Amygdala (tissue), 56 donors: ENCODE results near the gene PIK3C2G.

Source experiments
- DNase-seq, 56 donors: peaks; one replicate each; lab custom pipeline; 2025; lab: John Stamatoyannopoulos, UW

The PIK3C2G gene

DNA sequence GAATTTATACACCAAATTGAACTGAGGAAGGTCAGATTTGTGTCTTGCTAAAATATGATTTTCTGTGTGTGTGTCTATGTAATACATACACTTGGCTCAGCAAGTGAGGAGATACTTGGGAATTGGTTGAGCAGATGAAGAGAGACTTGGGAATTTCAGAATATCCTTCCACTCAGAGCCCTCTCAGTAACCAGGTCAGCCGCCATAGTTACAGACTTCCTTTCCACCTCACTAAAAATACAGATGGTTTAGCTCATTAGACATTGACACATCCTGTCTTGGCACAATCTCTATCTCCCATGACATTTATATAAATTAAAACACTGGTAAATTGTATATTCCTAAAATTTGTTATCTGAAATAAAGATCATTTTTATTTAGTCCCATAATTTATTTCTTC lies 15.9 kb downstream of the PIK3C2G start:
- DNase-seq = no peak

DNA sequence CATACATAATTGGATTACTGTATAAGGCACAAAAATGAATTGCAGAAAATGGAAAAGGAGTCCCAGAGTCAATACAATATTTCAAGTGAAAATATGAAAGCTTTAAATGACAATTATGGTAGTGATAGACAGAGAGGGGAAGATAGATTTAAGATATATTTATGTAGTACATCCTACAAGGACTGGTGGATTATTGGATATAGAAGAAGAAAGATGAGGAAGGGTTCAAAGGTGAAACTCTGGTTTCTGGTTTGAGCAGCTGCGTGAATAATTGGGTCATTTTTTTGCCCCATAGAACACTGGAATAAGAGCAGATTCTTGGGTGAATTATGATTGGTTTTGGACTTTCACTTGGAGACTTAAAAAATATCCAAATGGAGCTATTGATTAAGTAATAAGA lies 19.4 kb downstream of the PIK3C2G start:
- DNase-seq = no peak

GRCh38 chr12:18281941-18282340 lies 20.6 kb downstream of the PIK3C2G start:
- no peak for DNase-seq

GRCh38 chr12:18283831-18284230 lies 22.5 kb downstream of the PIK3C2G start:
- no peak for DNase-seq

DNA sequence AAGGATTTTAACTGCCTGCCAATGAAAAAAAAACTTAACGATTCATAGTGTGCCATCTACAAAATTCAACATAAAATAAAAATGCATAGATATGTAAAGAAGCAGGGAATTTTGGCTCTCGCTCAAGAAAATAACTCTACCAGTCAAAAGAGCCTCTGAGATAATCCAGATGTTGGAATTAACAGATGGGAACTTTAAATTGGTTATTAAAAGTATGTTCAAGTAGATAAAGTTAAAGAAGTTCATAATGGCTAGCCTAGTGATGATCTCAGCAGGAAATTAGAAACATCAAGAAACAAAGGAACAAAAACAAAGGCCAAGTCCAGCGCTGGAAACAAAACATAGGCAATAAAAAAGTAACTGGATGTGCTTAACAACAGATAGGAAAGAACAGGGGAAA lies 23.1 kb downstream of the PIK3C2G start:
- DNase-seq = no peak

DNA sequence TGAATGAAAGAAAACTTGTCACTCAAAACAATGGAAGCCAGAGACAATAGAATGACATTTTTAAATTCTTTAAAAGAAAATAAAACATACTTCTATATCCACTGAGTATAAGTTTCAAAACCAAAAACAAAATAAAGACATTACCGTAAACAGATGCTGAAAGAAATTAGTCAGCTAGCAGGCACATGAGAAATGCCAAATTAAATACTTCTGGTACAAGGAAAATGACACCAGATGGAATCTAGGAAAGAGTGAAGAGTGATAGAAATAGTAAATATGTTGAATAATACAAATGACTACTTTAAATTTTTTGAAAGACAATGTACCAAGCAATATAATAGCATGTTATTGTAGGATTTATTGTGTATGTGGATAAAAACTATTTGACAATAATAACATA lies 23.8 kb downstream of the PIK3C2G start:
- DNase-seq = no peak

DNA sequence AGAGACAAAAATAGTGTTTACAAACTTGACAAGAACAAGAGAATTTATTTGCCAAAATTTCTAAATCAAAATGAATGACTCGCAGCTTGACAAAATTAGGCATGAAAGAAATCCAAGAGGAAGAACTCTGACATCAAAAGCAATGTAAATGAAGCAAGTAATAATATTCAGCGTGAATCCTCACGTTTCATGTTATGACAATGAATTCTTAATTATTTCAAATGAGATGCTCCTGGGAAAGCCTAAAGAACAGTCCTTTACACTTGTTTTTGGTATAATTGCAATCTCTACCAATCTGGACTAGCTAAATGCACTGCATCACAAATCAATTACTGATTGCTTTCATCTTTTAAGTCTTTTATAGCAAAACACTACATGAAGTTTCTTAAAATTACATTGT lies 29.1 kb downstream of the PIK3C2G start:
- no peak for DNase-seq

- no peak for DNase-seq
These were observed 33.6 kb downstream of the PIK3C2G start for GRCh38 chr12:18294889-18295288.

DNA sequence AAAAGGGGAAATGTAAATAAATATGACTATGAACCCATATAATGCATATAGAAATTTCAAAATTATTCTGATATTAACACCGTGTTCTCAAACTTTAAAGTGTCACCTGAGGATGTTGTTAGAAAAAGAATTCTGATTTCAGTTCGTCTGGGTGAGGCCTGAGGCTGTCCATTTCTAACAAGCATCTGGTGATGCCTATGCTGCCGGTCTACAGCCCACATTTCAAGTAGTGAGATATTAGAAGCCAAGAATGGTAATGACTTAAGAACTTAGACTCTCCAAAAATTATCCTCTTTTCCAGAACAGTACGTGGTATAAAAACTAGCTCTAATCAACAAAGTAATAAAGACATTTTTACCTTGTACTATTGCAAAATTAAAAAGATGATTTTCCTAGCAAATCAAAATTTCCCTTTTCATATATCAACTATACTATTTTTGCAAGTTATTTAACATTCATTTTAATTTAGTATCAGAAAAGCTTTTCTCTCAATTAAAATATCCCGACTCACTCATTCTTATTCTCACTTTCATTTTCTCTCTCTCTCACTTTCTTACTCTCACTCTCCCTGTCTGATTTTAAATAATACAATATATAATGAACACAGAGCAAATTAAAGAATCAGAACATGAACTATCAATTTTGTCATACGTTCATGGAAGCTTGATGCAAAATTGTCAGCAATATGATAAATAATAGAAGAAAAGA lies 35.0 kb downstream of the PIK3C2G start:
- DNase-seq = no peak

- no peak for DNase-seq
These were observed 35.6 kb downstream of the PIK3C2G start for GRCh38 chr12:18296909-18297280.

DNA sequence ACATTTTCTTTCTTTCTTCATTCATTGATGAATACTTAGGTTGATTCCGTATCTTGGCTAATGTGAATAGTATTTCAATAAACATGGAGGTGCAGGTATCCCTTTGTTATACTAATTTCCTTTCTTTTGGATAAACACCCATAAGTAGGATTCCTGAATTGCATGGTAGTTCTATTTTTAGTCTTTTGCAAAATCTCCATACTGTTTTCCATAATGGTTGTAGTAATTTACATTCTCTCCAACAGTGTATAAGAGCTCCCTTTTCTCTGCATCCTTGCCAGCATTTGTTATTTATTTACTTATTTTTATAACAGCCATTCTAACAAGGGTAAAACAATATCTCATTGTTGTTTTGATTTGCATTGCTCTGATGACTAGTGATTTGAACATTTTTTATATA lies 36.6 kb downstream of the PIK3C2G start:
- DNase-seq = no peak

GRCh38 chr12:18302809-18303430 lies 41.6 kb downstream of the PIK3C2G start:
- no peak for DNase-seq

DNA sequence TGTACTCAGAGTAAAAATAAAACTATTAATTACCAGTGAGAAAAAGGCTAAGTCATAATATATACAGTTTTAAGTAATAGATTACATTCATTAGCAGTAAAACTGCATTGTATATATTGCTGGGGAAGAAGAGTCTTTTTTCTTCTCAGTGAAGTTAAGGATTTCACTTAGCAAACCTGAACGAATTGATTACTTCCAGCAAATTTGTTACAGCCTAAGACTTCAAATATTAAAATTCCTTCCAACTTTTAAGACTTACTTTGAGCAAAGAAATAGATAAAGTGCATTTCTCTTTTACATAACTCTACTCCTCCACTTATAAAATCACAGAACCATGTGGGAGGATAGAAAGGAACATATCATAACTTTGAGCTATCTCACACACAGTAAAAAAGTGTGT lies 43.3 kb downstream of the PIK3C2G start:
- no peak for DNase-seq

DNA sequence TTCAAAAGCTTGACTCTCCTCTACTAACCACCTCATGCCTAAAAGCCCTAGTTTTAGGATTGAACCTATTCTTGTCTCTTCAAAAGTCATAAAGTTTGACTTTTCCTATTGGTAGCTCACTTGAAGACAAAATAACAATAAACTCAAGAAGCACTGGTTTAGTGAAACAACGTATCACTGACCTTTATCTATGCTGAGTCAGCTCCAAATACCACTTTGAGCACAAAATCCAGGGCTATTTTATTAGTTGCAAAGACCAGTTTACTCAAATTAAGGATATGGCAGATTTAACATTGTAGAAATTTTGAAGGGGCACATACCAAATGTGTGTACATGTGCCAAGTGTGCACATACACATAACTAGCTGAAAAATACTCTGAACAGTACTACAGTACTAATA lies 45.0 kb downstream of the PIK3C2G start:
- no peak for DNase-seq

- no peak for DNase-seq
These were observed 52.0 kb downstream of the PIK3C2G start for GRCh38 chr12:18313306-18313705.

DNA sequence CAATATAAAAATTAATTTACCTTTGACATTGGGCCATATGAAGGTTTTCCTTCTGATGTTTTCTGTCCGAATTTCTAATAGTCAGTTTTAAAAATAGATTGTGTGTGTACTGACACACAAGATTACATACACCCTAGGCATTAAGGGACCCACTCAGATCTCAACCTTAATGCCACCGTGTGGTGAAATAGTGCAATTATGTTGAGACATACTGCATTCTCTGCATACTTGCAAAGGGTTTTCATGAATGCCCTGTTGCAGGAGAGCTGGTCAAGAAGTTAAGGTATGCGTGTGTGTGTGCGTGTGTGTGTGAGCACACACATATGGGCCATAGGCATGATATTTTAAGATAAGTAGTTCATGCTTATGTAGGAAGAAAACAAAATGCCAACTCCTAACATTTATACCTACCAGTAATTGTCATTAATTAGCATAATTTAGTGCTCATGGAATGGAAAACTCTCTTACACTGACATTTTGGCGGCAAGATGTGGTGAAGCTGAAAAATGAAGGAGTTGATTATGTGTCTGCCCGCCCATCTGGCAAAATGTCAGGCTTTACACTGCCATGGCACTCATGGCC lies 58.8 kb downstream of the PIK3C2G start:
- DNase-seq = no peak

- no peak for DNase-seq
These were observed 59.7 kb downstream of the PIK3C2G start for GRCh38 chr12:18320976-18321375.

DNA sequence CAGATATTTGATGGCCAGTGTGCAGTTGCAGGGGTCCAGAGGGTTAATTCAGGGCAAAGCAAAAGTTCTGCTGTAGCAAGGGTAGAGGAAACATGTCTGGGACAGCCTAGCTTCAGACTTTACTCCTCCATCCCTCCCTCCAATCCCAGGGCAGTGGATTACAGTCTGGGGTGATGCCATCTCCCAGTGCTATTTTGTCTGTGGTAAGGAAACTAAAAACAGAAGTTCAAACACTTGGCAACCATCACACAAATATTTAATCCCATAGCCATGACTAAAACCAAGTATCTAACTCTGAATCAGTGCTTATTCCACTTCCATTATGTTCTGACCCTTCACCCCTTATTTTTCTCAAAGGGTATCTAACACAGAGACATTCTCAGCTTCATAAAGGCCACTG lies 61.8 kb downstream of the PIK3C2G start:
- DNase-seq = no peak

GRCh38 chr12:18327036-18327435 lies 65.7 kb downstream of the PIK3C2G start:
- no peak for DNase-seq

- no peak for DNase-seq
These were observed 70.9 kb downstream of the PIK3C2G start for GRCh38 chr12:18332173-18332572.

GRCh38 chr12:18339633-18340032 lies 78.3 kb downstream of the PIK3C2G start:
- no peak for DNase-seq

GRCh38 chr12:18340186-18340585 lies 78.9 kb downstream of the PIK3C2G start:
- DNase-seq = no peak
